ENCODE data around the gene SNAPC3.

SNAPC3 gene

DNA sequence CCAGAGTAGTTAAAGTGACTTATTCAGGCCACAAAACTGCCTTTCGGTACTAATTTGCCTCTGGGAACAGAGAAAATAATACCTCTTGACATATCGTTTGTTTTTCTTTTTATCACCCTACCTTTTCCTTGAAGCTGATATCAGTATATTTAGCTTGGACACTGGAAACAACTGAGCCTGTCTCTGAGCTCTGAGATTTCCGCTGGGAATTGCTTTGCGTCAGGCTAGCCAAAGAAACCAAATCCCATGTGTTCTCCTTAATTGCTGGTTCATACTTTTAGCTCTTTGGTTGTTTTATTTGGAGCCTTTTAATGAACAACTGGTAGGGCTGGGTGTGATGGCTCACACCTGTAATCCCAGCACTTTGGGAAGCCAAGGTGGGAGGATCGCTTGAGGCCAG is 30.3 kb upstream of the SNAPC3 start:
- H3K27me3 ChIP-seq (ENCODE audit: control insufficient read depth, insufficient read depth, low read length) = no peaks in the 10 kb centered on the region
- no peaks in the 10 kb centered on the region for H3K9me3 ChIP-seq (ENCODE audit: control insufficient read depth, low read length)
- H3K9ac ChIP-seq (ENCODE audit: low read length) = no peak overlapping the region
- no peaks in the 10 kb centered on the region for H3K36me3 ChIP-seq (ENCODE audit: control insufficient read depth, insufficient read depth, low read length)
- peaks cover 7% of the 10 kb centered on the region for H3K4me1 ChIP-seq (ENCODE audit: control insufficient read depth, insufficient read depth, low read length)
- no peak overlapping the region for H3K4me3 ChIP-seq (ENCODE audit: low read length)

DNA sequence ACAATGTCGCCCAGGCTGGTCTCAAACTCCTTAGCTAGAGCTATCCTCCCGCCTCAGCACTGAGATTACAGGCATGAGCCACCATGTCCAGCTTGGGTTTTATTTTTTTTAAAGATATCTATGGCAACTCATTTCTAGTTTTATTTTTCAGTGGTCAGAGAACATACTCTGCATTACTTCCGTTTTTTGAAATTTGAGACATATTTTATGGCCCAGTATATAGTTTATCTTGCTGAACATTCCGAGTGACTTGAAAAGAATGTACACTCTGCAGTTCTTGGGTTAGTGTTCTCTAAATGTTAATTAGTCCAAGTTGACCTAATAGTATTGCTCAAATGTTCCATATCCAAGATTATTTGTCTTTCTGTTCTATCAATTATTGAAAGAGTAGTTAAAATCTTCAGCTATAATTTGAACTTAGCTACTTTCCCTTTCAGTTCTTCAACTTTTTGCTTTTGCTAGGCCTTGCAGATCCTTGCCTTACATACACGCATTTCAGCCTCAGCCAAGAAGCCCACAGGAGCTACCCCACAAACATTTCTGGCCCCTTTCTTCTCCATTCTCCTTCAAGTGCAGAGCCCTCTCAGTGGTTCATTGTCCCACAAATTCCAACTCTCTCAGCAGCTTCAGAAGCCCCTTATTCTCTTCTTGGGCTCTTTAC is 22.3 kb upstream of the SNAPC3 start:
- Histone ChIP-seq H3K27me3 (ENCODE audit: control insufficient read depth, insufficient read depth, low read length) (no peaks in the 10 kb centered on the region), H3K4me3 (ENCODE audit: low read length) (no peak overlapping the region), H3K4me1 (ENCODE audit: control insufficient read depth, insufficient read depth, low read length) (no peaks in the 10 kb centered on the region)

DNA sequence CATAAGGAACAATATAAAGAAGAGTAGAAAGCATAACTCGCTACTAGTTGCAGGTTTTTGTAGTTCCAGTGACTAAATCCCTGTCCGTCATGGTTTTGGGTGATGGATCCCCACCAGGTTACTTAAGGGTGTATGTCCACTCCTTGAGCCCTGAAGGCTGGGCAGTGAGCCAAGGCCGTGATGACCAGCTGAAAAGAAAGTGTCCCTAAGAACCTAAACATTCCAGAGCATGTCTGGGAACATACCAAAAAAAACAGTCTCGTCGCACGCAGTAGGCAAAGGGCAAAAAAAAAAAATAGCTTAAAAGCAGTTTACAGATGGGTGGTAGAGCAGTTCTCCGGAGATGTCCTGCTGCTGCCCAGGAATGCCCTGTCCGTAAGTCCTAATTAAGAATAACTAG is 21.4 kb upstream of the SNAPC3 start:
- H3K9me3 ChIP-seq (ENCODE audit: control insufficient read depth, low read length) = no peaks in the 10 kb centered on the region
- H3K27me3 ChIP-seq (ENCODE audit: control insufficient read depth, insufficient read depth, low read length) = no peaks in the 10 kb centered on the region
- no peaks in the 10 kb centered on the region for H3K4me1 ChIP-seq (ENCODE audit: control insufficient read depth, insufficient read depth, low read length)
- H3K9ac ChIP-seq (ENCODE audit: low read length) = no peak overlapping the region
- no peaks in the 10 kb centered on the region for H3K36me3 ChIP-seq (ENCODE audit: control insufficient read depth, insufficient read depth, low read length)
- no peak overlapping the region for H3K4me3 ChIP-seq (ENCODE audit: low read length)

More for the DNA sequence above, 22.3 kb upstream of the SNAPC3 start:
- Histone ChIP-seq H3K36me3 (ENCODE audit: control insufficient read depth, insufficient read depth, low read length) (no peaks in the 10 kb centered on the region), H3K9ac (ENCODE audit: low read length) (no peak overlapping the region), H3K9me3 (ENCODE audit: control insufficient read depth, low read length) (no peaks in the 10 kb centered on the region)

DNA sequence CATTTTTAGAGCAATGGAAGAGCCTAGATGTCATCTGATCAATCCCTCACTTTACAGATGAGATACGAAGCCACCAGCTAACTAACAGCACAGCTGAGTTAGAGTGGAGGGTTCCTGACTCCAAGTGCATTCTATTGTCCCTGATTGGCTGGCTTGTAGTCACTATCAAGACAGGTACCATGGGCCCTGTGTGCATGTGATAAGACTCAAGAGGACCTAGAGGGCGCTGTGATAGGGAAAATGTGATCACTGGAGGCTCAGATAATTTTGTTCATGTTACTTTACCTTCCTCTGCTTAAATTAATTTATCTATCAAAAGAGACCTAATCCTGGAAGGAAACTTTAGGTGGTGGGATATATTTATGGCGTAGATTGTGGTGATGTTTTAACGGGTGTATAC is 19.5 kb upstream of the SNAPC3 start:
- H3K4me3 ChIP-seq (ENCODE audit: low read length) = no peak overlapping the region
- no peak overlapping the region for H3K9ac ChIP-seq (ENCODE audit: low read length)
- H3K9me3 ChIP-seq (ENCODE audit: control insufficient read depth, low read length) = no peaks in the 10 kb centered on the region
- no peaks in the 10 kb centered on the region for H3K36me3 ChIP-seq (ENCODE audit: control insufficient read depth, insufficient read depth, low read length)
- H3K27me3 ChIP-seq (ENCODE audit: control insufficient read depth, insufficient read depth, low read length) = no peaks in the 10 kb centered on the region
- H3K4me1 ChIP-seq (ENCODE audit: control insufficient read depth, insufficient read depth, low read length) = no peaks in the 10 kb centered on the region

DNA sequence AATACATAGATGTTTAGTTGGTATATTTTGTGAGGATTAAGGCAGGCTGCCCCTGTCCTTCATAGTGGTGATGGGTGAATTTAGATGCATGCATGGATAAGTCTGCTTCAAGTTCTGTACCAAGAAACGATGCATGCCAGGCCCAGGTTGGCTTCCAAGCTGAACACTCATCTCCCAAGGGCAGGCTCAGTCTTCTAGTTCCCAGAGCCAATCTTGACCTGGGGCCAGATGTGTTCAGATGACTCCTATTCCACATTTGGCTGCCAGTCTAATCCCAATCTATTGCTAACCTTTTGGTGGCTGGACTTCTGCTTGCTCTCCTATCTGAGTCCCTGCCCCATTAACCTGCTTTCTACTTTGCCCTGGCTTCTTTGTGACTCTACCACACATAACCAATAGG is 18.5 kb upstream of the SNAPC3 start:
- Histone ChIP-seq H3K4me1 (ENCODE audit: control insufficient read depth, insufficient read depth, low read length) (no peaks in the 10 kb centered on the region), H3K27me3 (ENCODE audit: control insufficient read depth, insufficient read depth, low read length) (no peaks in the 10 kb centered on the region)

DNA sequence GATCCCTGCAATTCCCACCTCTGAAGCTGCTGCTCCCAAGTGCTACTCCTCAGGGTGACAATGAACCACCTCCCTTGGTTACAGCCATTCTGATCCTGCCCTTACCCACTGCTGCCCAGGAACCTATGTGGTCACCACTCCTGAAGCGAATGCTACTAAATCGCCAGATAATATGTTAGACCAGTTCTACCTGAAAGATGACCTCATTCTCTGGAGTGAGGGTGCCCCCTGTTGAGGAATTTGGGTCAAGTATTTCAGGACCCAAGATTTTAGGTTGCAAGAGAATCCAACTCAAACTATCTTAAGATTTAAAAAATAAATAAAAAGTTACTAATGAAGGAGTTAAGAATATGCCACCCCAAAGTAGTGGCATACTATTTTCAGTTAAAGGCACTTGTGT is 5.8 kb upstream of the SNAPC3 start:
- peaks cover 2% of the 10 kb centered on the region for H3K4me1 ChIP-seq (ENCODE audit: control insufficient read depth, insufficient read depth, low read length)
- no peak overlapping the region for H3K4me3 ChIP-seq (ENCODE audit: low read length)
- no peaks in the 10 kb centered on the region for H3K9me3 ChIP-seq (ENCODE audit: control insufficient read depth, low read length)
- no peaks in the 10 kb centered on the region for H3K27me3 ChIP-seq (ENCODE audit: control insufficient read depth, insufficient read depth, low read length)
- no peak overlapping the region for H3K9ac ChIP-seq (ENCODE audit: low read length)
- no peaks in the 10 kb centered on the region for H3K36me3 ChIP-seq (ENCODE audit: control insufficient read depth, insufficient read depth, low read length)

More for the DNA sequence above, 18.5 kb upstream of the SNAPC3 start:
- H3K9ac ChIP-seq (ENCODE audit: low read length) = no peak overlapping the region
- no peaks in the 10 kb centered on the region for H3K9me3 ChIP-seq (ENCODE audit: control insufficient read depth, low read length)
- no peaks in the 10 kb centered on the region for H3K36me3 ChIP-seq (ENCODE audit: control insufficient read depth, insufficient read depth, low read length)
- no peak overlapping the region for H3K4me3 ChIP-seq (ENCODE audit: low read length)

DNA sequence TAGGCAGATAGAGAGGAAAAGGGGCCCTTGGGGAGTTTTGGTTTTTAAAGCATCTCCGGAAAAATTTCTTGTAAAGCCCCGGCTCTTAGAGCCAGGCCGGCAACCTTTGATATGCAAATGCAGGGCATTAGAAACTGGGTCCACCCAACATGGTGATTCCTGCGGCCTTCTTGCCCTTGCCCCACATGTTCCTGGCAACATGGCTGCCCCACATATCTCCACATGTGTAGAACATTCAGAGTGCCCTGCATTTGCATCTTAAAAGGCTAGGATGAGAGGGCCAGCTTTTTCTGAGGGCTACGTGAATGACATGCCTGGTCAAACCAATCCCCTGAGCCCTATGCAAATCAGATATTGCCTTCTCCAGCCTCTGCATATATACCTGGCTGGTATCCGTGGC is 5.0 kb upstream of the SNAPC3 start:
- Histone ChIP-seq H3K36me3 (ENCODE audit: control insufficient read depth, insufficient read depth, low read length) (no peaks in the 10 kb centered on the region), H3K9ac (ENCODE audit: low read length) (no peak overlapping the region), H3K27me3 (ENCODE audit: control insufficient read depth, insufficient read depth, low read length) (no peaks in the 10 kb centered on the region), H3K9me3 (ENCODE audit: control insufficient read depth, low read length) (no peaks in the 10 kb centered on the region), H3K4me3 (ENCODE audit: low read length) (no peak overlapping the region), H3K4me1 (ENCODE audit: control insufficient read depth, insufficient read depth, low read length) (peaks cover 6% of the 10 kb centered on the region)

DNA sequence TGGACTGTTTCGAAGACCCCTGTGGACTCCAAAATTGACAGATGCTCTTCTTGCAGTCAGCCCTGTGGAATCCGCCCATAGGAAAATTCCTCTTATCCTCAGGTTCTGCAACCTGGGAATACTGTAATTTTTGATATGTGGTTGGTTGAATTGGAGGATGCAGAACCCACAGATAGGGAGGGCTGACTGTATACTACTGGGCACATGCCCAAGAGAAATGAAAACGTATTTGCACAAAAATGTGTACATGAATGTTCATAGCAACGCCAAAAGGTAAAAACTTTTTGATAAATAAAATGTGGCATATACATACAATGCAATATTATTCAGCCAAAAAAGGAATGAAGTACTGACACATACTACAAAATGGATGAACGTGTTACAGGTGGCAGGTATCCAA is 1.9 kb upstream of the SNAPC3 start:
- Histone ChIP-seq H3K9me3 (ENCODE audit: control insufficient read depth, low read length) (no peaks in the 10 kb centered on the region), H3K9ac (ENCODE audit: low read length) (no peak overlapping the region), H3K4me3 (ENCODE audit: low read length) (no peak overlapping the region), H3K4me1 (ENCODE audit: control insufficient read depth, insufficient read depth, low read length) (peaks cover 6% of the 10 kb centered on the region), H3K36me3 (ENCODE audit: control insufficient read depth, insufficient read depth, low read length) (no peaks in the 10 kb centered on the region), H3K27me3 (ENCODE audit: control insufficient read depth, insufficient read depth, low read length) (no peaks in the 10 kb centered on the region)

DNA sequence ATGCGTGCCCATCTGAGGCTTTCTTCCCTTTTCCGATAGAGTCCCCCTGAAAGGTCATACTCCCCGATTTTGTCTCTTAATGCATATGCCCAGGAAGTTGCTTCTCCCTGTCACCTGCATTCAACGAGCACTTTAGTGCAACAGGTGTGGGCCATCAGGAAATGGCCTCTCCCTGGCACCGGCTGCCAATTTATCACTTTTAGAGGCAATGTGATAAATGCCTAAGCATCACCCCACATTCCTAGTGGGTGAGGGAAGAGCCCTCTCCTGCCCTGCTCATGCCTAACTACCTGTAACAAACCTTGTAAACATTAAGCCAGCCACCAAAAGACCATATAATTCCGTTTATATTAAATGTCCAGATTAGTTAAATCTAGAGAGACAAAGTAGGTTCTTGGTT is 1.1 kb upstream of the SNAPC3 start:
- Histone ChIP-seq H3K4me1 (ENCODE audit: control insufficient read depth, insufficient read depth, low read length) (peaks cover 9% of the 10 kb centered on the region), H3K4me3 (ENCODE audit: low read length) (no peak overlapping the region), H3K36me3 (ENCODE audit: control insufficient read depth, insufficient read depth, low read length) (no peaks in the 10 kb centered on the region), H3K9me3 (ENCODE audit: control insufficient read depth, low read length) (no peaks in the 10 kb centered on the region), H3K9ac (ENCODE audit: low read length) (peak overlapping the region; percentile 83), H3K27me3 (ENCODE audit: control insufficient read depth, insufficient read depth, low read length) (no peaks in the 10 kb centered on the region)

DNA sequence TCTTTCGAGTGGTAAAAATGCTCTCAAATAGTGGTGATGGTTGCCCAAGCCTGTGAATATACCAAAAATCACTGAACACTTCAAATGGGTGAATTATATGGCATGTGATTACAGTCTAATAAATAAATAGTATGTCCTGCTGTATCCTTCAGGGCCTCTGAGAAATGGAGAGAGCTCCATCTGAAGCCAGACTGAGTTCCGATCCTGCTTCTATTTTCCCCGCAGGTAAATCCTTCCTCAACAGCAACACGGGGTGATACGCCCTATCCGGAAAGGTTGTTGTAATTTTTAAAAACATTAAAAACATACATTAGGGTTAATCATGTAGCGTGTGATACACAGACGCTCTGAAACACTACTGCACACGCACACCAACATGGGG is 695 bp upstream of the SNAPC3 start:
- Histone ChIP-seq H3K9ac (ENCODE audit: low read length) (peak overlapping the region; percentile 83), H3K4me1 (ENCODE audit: control insufficient read depth, insufficient read depth, low read length) (peaks cover 9% of the 10 kb centered on the region), H3K4me3 (ENCODE audit: low read length) (peak overlapping the region; percentile 90), H3K36me3 (ENCODE audit: control insufficient read depth, insufficient read depth, low read length) (no peaks in the 10 kb centered on the region), H3K9me3 (ENCODE audit: control insufficient read depth, low read length) (no peaks in the 10 kb centered on the region), H3K27me3 (ENCODE audit: control insufficient read depth, insufficient read depth, low read length) (no peaks in the 10 kb centered on the region)

DNA sequence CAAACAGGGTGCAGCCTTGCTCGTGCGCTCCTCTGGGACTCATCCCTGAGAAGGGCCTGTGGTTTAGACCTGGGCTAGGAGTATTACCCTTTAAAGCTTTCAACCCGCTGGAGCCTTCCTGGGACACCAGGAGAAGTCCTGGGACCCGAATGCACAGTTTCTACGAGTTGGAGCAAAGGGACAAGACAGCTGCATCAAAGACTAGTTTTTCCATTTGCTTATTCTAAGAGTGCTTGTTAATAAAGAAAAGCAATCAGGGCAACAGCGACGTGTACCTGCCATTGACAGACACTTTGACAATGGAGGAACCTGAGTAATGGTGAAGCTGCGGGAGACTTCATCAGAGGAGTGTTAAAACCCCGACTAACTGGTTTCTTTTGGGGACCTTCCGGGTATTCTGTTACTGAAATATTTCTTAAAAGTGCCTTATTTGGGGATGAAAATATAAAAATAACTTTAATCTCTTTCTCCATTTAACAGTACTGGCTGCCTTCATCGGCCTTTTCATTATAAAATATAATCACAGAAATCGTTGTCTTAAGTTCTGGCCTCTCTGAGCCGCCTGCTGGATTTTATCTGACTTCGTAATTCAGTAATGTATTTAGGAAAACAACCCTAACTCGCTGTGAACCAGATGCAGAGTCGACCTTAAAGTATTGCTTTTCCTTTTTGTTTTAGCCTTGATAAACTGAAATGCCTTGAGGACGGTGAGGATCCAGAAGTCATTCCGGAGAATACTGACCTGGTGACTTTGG is 732 bp downstream of the SNAPC3 start:
- H3K9ac ChIP-seq (ENCODE audit: low read length) = peak overlapping the region; percentile 83
- no peaks in the 10 kb centered on the region for H3K27me3 ChIP-seq (ENCODE audit: control insufficient read depth, insufficient read depth, low read length)
- peaks cover 9% of the 10 kb centered on the region for H3K4me1 ChIP-seq (ENCODE audit: control insufficient read depth, insufficient read depth, low read length)
- H3K36me3 ChIP-seq (ENCODE audit: control insufficient read depth, insufficient read depth, low read length) = no peaks in the 10 kb centered on the region
- no peaks in the 10 kb centered on the region for H3K9me3 ChIP-seq (ENCODE audit: control insufficient read depth, low read length)
- peak overlapping the region; percentile 90 for H3K4me3 ChIP-seq (ENCODE audit: low read length)

DNA sequence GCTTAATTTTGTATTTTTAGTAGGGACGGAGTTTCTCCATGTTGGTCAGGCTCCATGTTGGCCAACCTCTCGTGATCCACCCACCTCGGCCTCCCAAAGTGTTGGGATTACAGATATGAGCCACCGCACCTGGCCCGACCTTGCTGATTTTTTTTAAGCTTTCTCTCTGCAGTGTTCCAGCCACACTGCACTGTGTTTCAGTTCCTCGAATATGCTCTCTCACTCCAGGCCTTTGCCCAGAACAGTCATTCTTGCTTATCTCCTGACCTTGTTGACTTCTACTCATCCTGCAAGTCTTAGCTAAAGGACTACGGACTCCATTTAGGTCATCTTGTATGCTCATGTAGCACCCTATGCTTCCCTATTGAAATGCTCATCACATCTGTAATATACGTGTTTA is 3.3 kb downstream of the SNAPC3 start:
- H3K9ac ChIP-seq (ENCODE audit: low read length) = no peak overlapping the region
- no peak overlapping the region for H3K4me3 ChIP-seq (ENCODE audit: low read length)
- no peaks in the 10 kb centered on the region for H3K27me3 ChIP-seq (ENCODE audit: control insufficient read depth, insufficient read depth, low read length)
- no peaks in the 10 kb centered on the region for H3K36me3 ChIP-seq (ENCODE audit: control insufficient read depth, insufficient read depth, low read length)
- H3K9me3 ChIP-seq (ENCODE audit: control insufficient read depth, low read length) = no peaks in the 10 kb centered on the region
- H3K4me1 ChIP-seq (ENCODE audit: control insufficient read depth, insufficient read depth, low read length) = peaks cover 20% of the 10 kb centered on the region

All from mucosa of stomach (tissue), 1 donor.